NCI-H146 treated with DMSO at 0.1 percent for 48 hours (cell line): ENCODE results near the gene CPNE8.
"Not testable (repeated sequence)": the region's sequence is repeated elsewhere in the genome, so short reads cannot be mapped to it uniquely, and the experiment has no call there.

Experiments used
- DNase-seq: peaks from one replicate; lab custom pipeline; 2025; ENCODE audit not compliant: unreplicated experiment; lab: John Stamatoyannopoulos, UW

CPNE8 gene

GRCh38 chr12:38742496-38742895 lies 162.9 kb downstream of the CPNE8 start:
- not testable (repeated sequence) for DNase-seq

DNA sequence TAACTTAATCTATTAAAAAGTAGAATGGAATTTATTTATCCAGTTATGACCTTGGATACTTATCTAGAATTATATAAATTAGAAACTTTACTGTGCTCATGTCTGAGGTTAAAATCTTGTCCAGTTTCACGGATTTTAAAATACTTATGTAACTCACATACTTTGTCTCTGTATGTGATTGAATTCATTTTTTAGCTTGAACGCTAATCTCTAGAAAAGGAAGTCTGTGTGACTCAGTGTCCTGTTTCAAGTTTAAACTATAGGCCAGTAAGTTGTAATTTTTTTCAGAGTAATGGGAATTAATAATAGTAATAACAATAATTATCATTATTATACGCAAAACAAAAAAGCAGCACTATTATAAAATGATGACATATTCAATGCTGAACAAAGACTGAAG lies 168.6 kb downstream of the CPNE8 start:
- no peak for DNase-seq

GRCh38 chr12:38732761-38733160 lies 172.6 kb downstream of the CPNE8 start:
- no peak for DNase-seq

DNA sequence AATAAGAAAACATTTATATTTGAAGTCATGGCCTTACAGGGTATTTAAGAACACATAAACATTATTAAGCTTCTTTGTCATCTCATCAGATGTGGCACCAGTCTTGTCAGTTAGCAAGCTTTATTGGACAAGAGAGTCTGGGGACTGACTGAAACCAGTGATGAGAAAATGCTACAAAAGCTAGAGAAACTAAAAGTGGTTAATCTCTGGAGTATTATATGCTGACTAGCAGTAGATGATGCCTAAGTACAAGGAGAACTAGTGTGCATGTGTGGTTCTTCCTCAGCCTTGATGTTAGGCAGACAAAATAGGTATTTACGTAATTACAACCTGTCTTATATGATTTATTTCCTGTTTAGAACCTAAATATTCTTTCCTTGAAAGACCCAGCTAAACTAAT lies 176.5 kb downstream of the CPNE8 start:
- DNase-seq, result no peak

- no peak for DNase-seq
These were observed 183.7 kb downstream of the CPNE8 start for GRCh38 chr12:38721611-38722252.

- no peak for DNase-seq
These were observed 184.7 kb downstream of the CPNE8 start for GRCh38 chr12:38720661-38721060.

- DNase-seq, result no peak
These were observed 192.1 kb downstream of the CPNE8 start for GRCh38 chr12:38713294-38713693.

DNA sequence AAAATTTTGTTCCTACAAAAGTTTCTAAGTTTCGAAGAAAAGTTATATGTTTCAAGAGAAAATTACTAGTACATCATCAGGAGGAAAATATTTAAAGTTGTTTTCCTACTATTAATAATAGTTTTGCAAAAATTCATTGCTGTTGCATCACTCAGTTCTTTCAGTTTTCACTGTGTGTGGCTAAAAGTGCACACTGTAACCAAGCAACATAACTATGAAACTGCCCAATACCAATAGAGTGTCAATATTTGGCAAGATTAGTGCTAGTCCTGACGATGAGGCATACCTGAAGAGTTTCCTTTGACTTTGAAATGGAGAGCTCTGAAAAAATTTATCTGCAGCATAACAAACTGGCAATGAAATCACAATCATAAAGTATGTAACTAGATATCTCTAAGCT lies 194.3 kb downstream of the CPNE8 start:
- no peak for DNase-seq

- no peak for DNase-seq
These were observed 196.9 kb downstream of the CPNE8 start for GRCh38 chr12:38708466-38708865.

- no peak for DNase-seq
These were observed 197.7 kb downstream of the CPNE8 start for GRCh38 chr12:38707648-38708047.

DNA sequence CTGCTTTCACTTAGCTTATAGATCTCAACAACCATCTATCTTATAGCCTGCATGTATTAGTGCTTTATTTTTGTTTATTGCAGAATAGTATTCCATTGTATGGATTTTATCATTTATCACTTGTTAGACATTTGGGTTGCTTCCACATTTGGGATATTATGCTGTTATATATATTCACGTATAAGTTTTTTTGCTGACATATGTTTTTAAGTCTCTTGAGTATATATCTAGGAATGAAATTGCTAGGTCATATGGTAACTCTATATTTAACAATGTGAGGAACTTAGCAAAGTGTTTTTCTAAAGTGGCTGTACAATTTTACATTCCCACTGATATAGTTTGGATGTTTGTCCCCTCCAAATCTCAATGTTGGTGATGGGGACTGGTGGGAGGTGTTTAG lies 208.1 kb downstream of the CPNE8 start:
- no peak for DNase-seq

DNA sequence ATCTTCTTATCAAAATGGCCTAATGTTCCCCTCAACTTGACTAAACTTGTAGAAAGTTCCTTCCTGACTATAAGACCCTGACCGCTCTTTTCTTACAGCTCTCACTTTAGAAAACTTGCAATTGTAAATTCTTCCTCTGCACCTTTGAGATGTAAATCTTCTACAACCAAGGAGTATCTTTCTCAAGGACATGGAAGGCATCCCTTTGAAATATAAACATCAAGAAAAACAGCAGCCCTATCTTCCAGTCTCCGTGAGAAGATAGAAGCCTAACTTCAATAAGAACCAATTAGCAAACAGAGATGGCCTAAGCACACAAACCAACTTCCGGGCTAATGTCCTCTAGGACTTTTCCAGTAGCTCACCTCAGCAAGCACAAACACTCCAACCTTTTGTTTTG lies 210.3 kb downstream of the CPNE8 start:
- DNase-seq, result no peak

GRCh38 chr12:38691164-38691563 lies 214.2 kb downstream of the CPNE8 start:
- no peak for DNase-seq

DNA sequence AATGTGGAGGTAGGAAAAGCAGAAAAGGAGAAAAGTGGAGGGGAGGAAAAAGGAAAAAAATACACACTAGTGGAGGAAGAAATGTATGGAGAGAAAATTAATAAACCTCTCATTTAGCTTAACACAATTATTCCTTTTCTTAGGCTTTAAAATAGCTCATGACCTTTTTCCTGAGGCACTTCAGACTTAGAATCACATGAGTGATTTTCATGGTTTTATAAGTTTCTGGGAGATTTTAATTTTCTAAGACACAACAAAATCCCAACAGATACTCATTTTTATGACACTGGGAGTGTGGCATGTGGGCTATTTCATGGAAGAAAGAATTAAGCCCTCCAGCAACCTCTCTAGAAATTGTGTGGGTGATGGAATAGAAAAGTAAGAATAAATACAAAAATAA lies 214.7 kb downstream of the CPNE8 start:
- no peak for DNase-seq

DNA sequence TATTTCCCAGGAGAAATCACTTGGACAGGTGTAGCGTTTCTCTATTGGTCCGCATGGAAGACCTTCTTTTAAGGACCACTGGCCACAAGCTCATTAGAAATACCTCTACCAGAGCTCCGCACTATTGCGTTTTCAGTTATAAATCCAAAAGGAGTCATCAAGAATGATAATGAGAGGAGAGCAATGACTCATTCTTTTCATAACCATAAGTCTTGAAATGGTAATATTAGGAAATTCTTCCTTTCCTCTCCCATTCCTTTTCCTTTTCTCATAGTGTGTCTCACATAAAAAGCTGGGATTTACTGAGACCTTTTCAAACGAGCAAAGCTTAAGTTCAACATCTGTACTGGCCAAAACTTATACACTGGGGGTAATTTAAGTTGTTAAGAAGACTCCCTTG lies 215.7 kb downstream of the CPNE8 start:
- no peak for DNase-seq

DNA sequence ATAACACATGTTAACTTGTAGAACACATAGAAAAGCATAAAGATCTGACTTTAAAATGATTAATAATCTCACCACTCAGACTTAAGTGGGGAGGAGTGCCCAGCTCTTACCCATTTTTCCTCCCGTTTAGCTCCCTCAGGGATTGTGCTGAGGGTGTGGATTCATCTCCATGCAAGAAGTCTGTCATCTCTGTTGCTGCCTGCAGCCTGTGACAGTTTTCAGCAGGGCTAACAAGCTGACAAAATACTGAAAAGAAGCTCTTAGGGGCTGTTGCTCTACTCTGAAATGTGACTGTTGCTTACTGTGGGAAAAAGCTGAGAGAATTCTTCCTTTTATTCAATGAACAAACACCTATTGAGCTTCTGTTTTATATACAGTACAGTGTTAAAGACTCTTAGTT lies 216.2 kb downstream of the CPNE8 start:
- no peak for DNase-seq

DNA sequence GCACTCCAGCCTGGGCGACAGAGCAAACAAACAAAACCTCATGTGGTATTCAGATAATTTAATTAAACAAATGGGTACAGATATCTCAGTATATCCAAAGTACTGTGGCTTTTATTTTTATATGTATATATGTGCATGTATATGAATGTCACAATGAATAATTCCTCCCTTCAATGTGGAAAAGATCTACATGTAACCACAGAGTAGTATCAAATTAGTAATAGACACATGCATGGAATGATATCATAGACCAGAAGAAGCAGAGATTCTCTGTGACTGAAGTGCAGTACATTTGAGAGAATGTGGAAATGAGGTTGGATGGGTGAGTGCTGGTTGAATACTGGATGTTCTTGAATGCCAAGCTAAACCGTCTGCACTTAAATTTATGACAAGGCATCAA lies 222.9 kb downstream of the CPNE8 start:
- no peak for DNase-seq

GRCh38 chr12:38669530-38669929 lies 235.9 kb downstream of the CPNE8 start:
- no peak for DNase-seq

DNA sequence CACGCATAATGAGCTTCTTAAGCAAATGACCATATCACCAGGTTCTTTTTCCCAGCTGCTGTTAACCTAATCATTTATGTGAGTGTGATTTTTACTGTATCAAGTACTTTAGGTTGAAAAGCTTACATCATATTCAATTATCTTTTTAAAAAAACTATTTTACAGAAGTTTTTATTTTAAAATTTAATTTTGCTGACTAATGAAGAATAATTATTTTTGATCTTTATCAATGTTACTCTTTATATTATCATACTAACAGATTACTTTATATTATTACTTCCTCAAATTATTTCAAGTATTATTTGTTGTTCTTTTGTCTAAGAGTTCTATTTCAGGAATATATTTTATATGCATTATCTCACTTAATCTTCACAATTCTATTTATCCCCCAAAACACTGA lies 236.3 kb downstream of the CPNE8 start:
- DNase-seq, result no peak

- DNase-seq, result no peak
These were observed 239.0 kb downstream of the CPNE8 start for GRCh38 chr12:38666425-38666824.

- DNase-seq, result no peak
These were observed 240.6 kb downstream of the CPNE8 start for GRCh38 chr12:38664661-38665269.

DNA sequence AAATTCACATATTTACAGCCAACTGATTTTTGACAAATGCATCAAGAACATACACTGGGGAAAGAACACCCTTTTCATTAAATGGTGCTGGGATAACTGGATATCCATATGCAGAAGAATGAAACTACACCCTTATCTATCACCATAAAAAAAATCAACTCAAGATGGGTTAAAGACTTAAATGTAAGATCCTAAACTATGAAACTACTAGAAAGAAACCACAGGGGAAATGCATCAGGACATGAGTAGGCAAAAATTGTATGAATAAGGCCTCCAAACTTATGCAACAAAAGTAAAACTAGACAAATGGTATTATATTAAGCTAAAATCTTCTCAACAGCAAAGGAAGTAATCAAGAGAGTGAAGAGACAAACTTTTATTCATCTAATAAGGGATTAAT lies 242.6 kb downstream of the CPNE8 start:
- DNase-seq, result no peak

- no peak for DNase-seq
These were observed 251.7 kb downstream of the CPNE8 start for GRCh38 chr12:38653650-38654049.
